OCI-LY3 (cell line): ENCODE measurements around the gene NOL4L.
A peak's percentile ranks its signal among the peaks of the same experiment; 100 is the strongest.

Source experiments
- H2AFZ ChIP-seq: fragments of 200-600, 300-600 bp; shearing (Covaris generic); 2 replicates; pipeline ENCODE4 v1.6.0; 2014; ENCODE audit warnings: antibody characterized with exemption, low read depth, low read length
- H3K27ac ChIP-seq: fragments of 200-600, 300-600 bp; sonication (generic); 2 replicates; pipeline ENCODE4 v1.5.1; 2014; ENCODE audit warnings: mild to moderate bottlenecking, low read length, moderate library complexity, mixed read lengths
- H3K27me3 ChIP-seq: fragments of 200-600, 300-600 bp; sonication (generic); 2 replicates; pipeline ENCODE4 v1.6.1; 2014; ENCODE audit warnings: low read depth, low read length, mixed read lengths
- H3K36me3 ChIP-seq: fragments of 200-600, 300-600 bp; sonication (generic); replicated peaks from 2 replicates; pipeline ENCODE3; 2014; ENCODE audit warnings: low read depth, low read length, mixed read lengths
- H3K4me1 ChIP-seq: fragments of 300-600, 200-600 bp; sonication (generic); 2 replicates; pipeline ENCODE4 v1.6.1; 2014; ENCODE audit warnings: low read length, mixed read lengths
- H3K4me2 ChIP-seq: fragments of 200-600, 300-600 bp; sonication (generic); 2 replicates; pipeline ENCODE4 v1.6.1; 2014; ENCODE audit warnings: low read length, mixed read lengths
- H3K4me3 ChIP-seq: fragments of 300-600, 200-600 bp; sonication (generic); 2 replicates; pipeline ENCODE4 v1.5.1; 2014; ENCODE audit warnings: antibody characterized with exemption, mild to moderate bottlenecking, low read length, moderate library complexity
- H3K79me2 ChIP-seq: fragments of 300-600, 200-600 bp; shearing (Covaris generic); 2 replicates; pipeline ENCODE4 v1.6.1; 2014; ENCODE audit warnings: mild to moderate bottlenecking, low read length, mixed read lengths
- H3K9ac ChIP-seq: fragments of 300-600, 200-600 bp; shearing (Covaris generic); 2 replicates; pipeline ENCODE4 v1.6.0; 2014; ENCODE audit warnings: mild to moderate bottlenecking, low read length, moderate library complexity
- H3K9me3 ChIP-seq: fragments of 200-600, 300-600 bp; shearing (Covaris generic); 2 replicates; pipeline ENCODE4 v1.6.1; 2014; ENCODE audit warnings: low read length, mixed read lengths; ENCODE audit not compliant: insufficient read depth
- H4K20me1 ChIP-seq: fragments of 200-600, 300-600 bp; sonication (generic); 2 replicates; pipeline ENCODE4 v1.6.1; 2016; ENCODE audit warnings: low read length, mixed read lengths; ENCODE audit not compliant: insufficient read depth
- EZH2phosphoT487 ChIP-seq: fragments of 200-600 bp; shearing (Covaris generic); IDR thresholded peaks from 2 replicates; pipeline ENCODE4 v1.6.1; 2018; ENCODE audit warnings: antibody characterized with exemption, mixed run types, low read depth
- TF ChIP-seq, protein P1 (sequence below): fragments of 200-600, 300-600 bp; sonication (generic); IDR thresholded peaks from 2 replicates; pipeline ENCODE4 v1.5.1; 2014; ENCODE audit warnings: antibody characterized with exemption, low read length, low read depth

Gene NOL4L

DNA sequence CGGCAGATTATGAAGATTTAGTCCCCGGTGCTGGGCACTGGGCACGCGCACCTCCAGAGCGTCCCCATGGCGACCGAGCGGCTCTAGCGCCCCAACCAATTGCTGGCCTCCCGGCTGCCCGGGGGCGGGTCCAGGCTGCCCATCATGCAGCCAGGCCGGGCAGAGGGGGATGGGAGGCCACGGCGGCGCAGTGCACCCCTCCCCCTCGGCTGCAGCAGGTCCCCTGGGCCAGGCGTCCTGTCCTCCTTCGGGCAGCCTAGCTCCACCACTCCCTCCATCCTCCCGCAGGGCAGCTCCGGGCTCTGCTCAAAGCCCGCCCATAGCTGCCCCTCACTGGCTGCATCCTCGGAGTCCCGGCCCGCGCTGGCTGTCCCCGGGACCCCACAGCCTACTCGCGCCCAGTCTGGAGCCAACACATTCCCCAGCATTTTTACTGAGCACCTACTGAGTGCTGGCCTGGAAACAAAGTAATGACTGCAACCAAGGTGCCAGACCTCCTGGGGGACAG lies 127.6 kb downstream of the NOL4L start:
- peak overlapping the region; percentile 62 for H3K4me2 ChIP-seq
- no peaks in the 10 kb centered on the region for H3K36me3 ChIP-seq
- H3K27me3 ChIP-seq: no peaks in the 10 kb centered on the region
- no peak for TF ChIP-seq EZH2phosphoT487
- TF ChIP-seq, protein P1, sequence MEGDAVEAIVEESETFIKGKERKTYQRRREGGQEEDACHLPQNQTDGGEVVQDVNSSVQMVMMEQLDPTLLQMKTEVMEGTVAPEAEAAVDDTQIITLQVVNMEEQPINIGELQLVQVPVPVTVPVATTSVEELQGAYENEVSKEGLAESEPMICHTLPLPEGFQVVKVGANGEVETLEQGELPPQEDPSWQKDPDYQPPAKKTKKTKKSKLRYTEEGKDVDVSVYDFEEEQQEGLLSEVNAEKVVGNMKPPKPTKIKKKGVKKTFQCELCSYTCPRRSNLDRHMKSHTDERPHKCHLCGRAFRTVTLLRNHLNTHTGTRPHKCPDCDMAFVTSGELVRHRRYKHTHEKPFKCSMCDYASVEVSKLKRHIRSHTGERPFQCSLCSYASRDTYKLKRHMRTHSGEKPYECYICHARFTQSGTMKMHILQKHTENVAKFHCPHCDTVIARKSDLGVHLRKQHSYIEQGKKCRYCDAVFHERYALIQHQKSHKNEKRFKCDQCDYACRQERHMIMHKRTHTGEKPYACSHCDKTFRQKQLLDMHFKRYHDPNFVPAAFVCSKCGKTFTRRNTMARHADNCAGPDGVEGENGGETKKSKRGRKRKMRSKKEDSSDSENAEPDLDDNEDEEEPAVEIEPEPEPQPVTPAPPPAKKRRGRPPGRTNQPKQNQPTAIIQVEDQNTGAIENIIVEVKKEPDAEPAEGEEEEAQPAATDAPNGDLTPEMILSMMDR: no peak
- H3K9me3 ChIP-seq: no peaks in the 10 kb centered on the region
- H3K4me1 ChIP-seq: peaks cover 28% of the 10 kb centered on the region
- H3K27ac ChIP-seq: no peak overlapping the region
- peak overlapping the region; percentile 32 for H3K9ac ChIP-seq
- peak overlapping the region; percentile 17 for H2AFZ ChIP-seq
- no peaks in the 10 kb centered on the region for H3K79me2 ChIP-seq
- no peaks in the 10 kb centered on the region for H4K20me1 ChIP-seq
- H3K4me3 ChIP-seq: peak overlapping the region; percentile 74

DNA sequence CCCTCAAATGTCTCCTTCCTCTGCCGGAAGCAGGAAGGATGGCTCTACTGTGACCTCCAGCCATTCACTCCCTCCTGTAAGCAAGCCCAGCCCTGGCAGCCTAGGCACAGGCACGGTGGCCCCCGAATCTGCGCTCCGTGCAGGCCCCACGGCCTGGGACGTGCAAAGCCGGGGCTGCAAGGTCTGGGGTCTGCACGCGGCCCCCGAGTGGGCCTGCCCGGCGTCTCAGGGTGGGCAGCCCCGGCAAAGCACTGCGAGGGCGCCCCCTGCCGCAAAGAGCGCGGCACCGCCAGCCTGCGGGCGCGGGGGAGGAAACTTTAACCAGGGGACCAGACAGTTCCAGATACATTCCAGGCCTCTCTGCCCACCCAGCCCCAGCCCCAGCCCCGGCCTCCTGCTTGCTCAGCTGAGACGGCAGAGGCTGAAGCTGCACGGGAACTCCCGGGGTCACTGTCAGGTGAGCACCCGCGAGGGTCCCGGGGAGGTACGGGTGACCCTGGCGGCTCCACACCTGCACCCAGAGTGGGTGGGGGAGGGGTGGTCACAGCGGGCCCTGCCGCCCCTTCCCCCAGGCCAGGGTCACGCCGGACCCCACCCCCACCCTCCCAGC lies 128.2 kb downstream of the NOL4L start:
- Histone ChIP-seq H3K9me3 (no peaks in the 10 kb centered on the region), H3K9ac (peak overlapping the region; percentile 32), H2AFZ (peak overlapping the region; percentile 8; the same call in 1 of the 2 replicates), H3K36me3 (no peaks in the 10 kb centered on the region), H3K4me3 (peak overlapping the region; percentile 74), H3K4me2 (peak overlapping the region; percentile 62), H3K27me3 (no peaks in the 10 kb centered on the region), H3K27ac (no peak overlapping the region), H3K4me1 (peaks cover 33% of the 10 kb centered on the region), H3K79me2 (no peaks in the 10 kb centered on the region), H4K20me1 (no peaks in the 10 kb centered on the region)
- TF ChIP-seq, protein P1: peak; percentile 94
- no peak for TF ChIP-seq EZH2phosphoT487

DNA sequence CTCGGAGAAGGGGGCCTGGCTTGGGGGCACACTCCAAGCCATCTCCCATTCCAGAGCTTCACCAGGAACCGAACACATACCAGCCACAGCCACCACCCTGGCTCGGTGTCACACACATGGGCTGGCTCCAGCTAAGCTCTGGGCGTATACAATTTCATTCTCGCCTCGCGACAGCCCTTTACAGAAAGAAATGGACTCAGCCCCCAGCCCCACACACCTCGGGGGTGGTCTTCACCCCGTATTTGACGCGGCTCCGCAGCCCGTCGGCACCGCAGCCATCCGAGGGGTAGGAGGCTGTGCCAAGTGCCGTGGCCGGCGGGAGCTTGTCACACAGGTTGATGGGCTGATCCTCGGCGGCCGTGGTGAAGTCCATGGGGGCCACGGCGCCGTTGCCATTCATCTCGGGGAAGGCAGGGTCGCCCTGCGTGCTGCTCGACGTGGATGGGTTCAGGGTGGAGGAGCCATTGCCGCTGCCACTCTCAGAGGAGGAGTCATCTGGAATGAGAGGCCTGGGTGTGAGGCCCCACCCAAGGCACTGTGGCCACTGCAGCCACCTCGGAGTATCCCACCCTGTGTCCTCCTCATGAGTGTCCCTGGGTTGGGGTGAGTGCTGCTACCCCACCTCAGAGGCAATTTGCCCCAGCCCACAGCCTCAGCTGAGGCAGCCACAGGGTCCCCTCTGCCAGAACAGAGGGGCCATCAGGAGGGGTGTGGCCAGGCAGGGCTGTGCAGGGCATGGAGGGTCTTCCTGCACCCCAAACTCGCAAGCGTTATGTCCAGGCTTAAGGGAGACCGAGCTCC lies 129.0 kb downstream of the NOL4L start:
- Histone ChIP-seq H3K4me1 (peaks cover 42% of the 10 kb centered on the region), H3K36me3 (no peaks in the 10 kb centered on the region), H3K79me2 (no peaks in the 10 kb centered on the region), H2AFZ (peak overlapping the region; percentile 8; the same call in 1 of the 2 replicates), H3K27me3 (no peaks in the 10 kb centered on the region), H3K9ac (peak overlapping the region; percentile 32; the same call in 1 of the 2 replicates), H3K4me3 (peak overlapping the region; percentile 74), H3K9me3 (no peaks in the 10 kb centered on the region), H3K27ac (no peak overlapping the region), H3K4me2 (peak overlapping the region; percentile 62), H4K20me1 (no peaks in the 10 kb centered on the region)
- TF ChIP-seq EZH2phosphoT487: no peak

DNA sequence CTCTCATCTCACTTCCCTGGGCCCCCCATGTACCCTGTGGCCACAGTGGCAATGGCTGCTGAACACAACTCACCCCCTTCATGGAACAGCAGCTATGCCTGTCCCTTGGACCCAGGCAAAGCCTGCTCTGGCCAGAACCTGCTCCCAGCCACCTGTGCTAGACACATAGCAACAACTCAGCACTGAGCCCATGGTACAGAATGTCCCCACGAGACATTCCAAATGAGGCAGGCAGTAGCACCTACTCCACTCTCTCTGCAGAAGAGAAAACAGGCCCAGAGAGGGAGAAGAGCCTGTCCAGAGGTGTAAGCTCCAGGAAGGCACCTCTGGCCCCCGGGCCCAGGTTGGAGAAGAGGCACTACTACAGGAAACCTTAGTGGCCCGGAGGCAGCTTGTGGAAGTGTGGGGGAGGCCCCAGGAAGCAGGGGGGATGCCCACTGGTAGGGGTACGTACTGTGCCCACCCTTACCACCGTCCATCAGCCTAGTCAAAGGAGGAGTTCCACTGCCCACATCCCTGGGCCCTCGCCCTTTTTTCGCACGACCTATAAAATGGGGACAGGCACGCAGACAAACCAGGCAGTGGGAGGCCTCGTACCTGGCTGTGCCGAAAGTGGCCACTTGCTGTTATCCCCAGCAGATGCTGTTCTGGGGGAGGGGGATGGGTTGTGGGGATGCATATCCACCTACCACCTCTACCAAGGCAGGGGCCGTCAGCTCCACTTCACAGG lies 129.8 kb downstream of the NOL4L start:
- peaks cover 50% of the 10 kb centered on the region for H3K4me1 ChIP-seq
- no peak for TF ChIP-seq EZH2phosphoT487
- TF ChIP-seq, protein P1: no peak

More for the DNA sequence above, 129.8 kb downstream of the NOL4L start:
- H3K27ac ChIP-seq: no peak overlapping the region
- no peaks in the 10 kb centered on the region for H3K9me3 ChIP-seq
- H3K79me2 ChIP-seq: no peaks in the 10 kb centered on the region
- H3K4me2 ChIP-seq: no peak overlapping the region
- no peaks in the 10 kb centered on the region for H3K27me3 ChIP-seq
- no peak overlapping the region for H2AFZ ChIP-seq
- H4K20me1 ChIP-seq: no peaks in the 10 kb centered on the region
- no peak overlapping the region for H3K9ac ChIP-seq
- no peaks in the 10 kb centered on the region for H3K36me3 ChIP-seq
- no peak overlapping the region for H3K4me3 ChIP-seq
